SJSA1 (cell line): ENCODE data around the gene EDA. TPM values are rescaled to one million over a fixed set of nuclear protein-coding genes. Genes with fewer than 3 reads are reported as not detected.
A peak's percentile ranks its signal among the peaks of the same experiment; 100 is the strongest.

Source experiments
- DNase-seq, 2 experiments: peaks; one replicate each; pipeline ENCODE4 v3.0.0-alpha.2; 2015 to 2020; ENCODE audit warnings: low spot score in 2 of 2, low read depth in 1 of 2
- H3K27ac ChIP-seq: fragments of 250-450 bp; sonication (Bioruptor Pico); 2 replicates; pipeline ENCODE4 v1.5.1; 2020; ENCODE audit warnings: mild to moderate bottlenecking, moderate library complexity
- H3K27me3 ChIP-seq: fragments of 250-450 bp; sonication (Bioruptor Pico); replicated peaks from 2 replicates; pipeline ENCODE4 v1.5.1; 2020; ENCODE audit warnings: mild to moderate bottlenecking, moderate library complexity
- H3K36me3 ChIP-seq: fragments of 250-450 bp; sonication (Bioruptor Pico); 2 replicates; pipeline ENCODE4 v1.5.1; 2020; ENCODE audit warnings: mild to moderate bottlenecking
- H3K4me1 ChIP-seq: fragments of 250-450 bp; sonication (Bioruptor Pico); replicated peaks from 2 replicates; pipeline ENCODE4 v1.6.1; 2021; ENCODE audit warnings: mild to moderate bottlenecking
- H3K4me3 ChIP-seq: fragments of 250-450 bp; sonication (Bioruptor Pico); 2 replicates; pipeline ENCODE4 v1.5.1; 2020; ENCODE audit warnings: mild to moderate bottlenecking
- H3K9me3 ChIP-seq: fragments of 250-450 bp; sonication (Bioruptor Pico); replicated peaks from 2 replicates; pipeline ENCODE4 v1.5.1; 2020; ENCODE audit warnings: mild to moderate bottlenecking
- total RNA-seq: library from RNA; depleted of rRNA; stranded (reverse); fragments of >200 nt; shearing (Covaris generic); gene quantifications from 2 replicates; pipeline ENCODE4 v1.2.3, GENCODE V29; 2014; rRNA removed

EDA gene
- total RNA-seq: not detected in 2 replicates

- Histone ChIP-seq H3K27ac (no peak within 1 kb of the TSS), H3K4me1 (no peaks in the 10 kb centered on the region), H3K4me3 (no peak within 1 kb of the TSS; the same call in 1 of the 2 replicates), H3K36me3 (no peaks in the 10 kb centered on the region), H3K27me3 (peaks cover 12% of the 10 kb centered on the region; the same call in 1 of the 2 replicates), H3K9me3 (no peaks in the 10 kb centered on the region)
- DNase-seq: peak; percentile 16 to 47
Measured at GRCh38 chrX:69615779-69616456, at the start of gene EDA. TSS of gene EDA (plus strand) at chrX:69616113.

- H3K27me3 ChIP-seq: no peaks in the 10 kb centered on the region
- no peak overlapping the region for H3K4me3 ChIP-seq
- no peak for DNase-seq
- no peak overlapping the region for H3K27ac ChIP-seq
- no peaks in the 10 kb centered on the region for H3K9me3 ChIP-seq
- no peaks in the 10 kb centered on the region for H3K4me1 ChIP-seq
- no peaks in the 10 kb centered on the region for H3K36me3 ChIP-seq
Measured at GRCh38 chrX:69568828-69569227, 47.1 kb upstream of the EDA start.

DNA sequence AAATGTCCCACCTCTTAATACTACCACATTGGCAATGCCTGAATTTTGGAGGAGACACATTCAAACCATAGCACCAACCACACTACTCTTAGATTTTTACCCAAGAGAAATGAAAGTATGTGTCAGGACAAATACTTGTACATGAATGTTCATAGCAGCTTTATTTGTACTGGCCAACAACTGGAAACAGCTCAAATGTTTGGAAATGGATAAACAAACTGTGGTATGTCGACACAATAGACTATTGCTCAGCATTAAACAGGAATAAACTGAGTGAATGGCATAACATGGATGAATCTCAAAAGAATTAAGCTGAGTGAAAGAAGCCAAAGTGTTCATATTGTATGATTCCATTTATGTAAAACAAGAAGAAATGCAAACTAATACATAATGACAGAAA is 18.5 kb upstream of the EDA start:
- H3K9me3 ChIP-seq: no peaks in the 10 kb centered on the region
- no peak for DNase-seq
- no peaks in the 10 kb centered on the region for H3K27me3 ChIP-seq
- H3K4me1 ChIP-seq: no peaks in the 10 kb centered on the region
- H3K27ac ChIP-seq: no peak overlapping the region
- H3K4me3 ChIP-seq: no peak overlapping the region
- no peaks in the 10 kb centered on the region for H3K36me3 ChIP-seq

GRCh38 chrX:69600182-69600581 is 15.7 kb upstream of the EDA start:
- H3K9me3 ChIP-seq: no peaks in the 10 kb centered on the region
- no peak overlapping the region for H3K27ac ChIP-seq
- no peak for DNase-seq
- no peaks in the 10 kb centered on the region for H3K4me1 ChIP-seq
- H3K4me3 ChIP-seq: no peak overlapping the region
- H3K27me3 ChIP-seq: no peaks in the 10 kb centered on the region
- no peaks in the 10 kb centered on the region for H3K36me3 ChIP-seq

DNA sequence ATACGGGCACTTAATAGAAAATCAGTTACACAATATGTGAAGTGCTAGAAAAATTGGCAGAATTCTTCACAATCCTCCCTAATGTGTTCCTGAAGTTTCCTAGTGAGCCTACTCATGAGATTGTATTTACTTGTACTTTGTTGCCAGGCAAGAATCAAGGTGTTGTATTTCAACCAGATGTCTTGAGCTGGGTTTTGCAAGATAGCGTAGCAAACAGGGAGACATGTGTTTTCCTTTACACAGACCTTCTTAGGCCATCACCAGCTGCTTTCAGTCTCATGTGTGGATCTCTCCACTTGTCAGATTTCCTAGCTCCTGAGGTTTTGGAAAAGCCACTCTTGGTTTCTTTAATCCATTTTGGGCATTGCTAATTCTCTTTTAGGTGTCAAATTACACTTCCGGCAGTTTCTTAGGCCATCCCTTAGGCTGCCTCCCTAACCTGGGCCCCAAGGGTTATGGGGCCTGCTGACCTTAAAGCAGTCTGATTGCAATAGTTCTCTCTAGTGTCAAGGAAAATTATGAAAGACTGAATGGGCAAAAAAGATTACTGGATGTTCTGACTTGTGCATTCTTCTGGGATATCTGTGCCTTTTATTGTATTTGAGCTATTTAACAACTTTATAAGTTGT is 12.2 kb upstream of the EDA start:
- Histone ChIP-seq H3K4me3 (no peak overlapping the region), H3K9me3 (no peaks in the 10 kb centered on the region), H3K27me3 (no peaks in the 10 kb centered on the region), H3K4me1 (no peaks in the 10 kb centered on the region), H3K27ac (no peak overlapping the region), H3K36me3 (no peaks in the 10 kb centered on the region)
- no peak for DNase-seq

GRCh38 chrX:69605521-69605920 is 10.4 kb upstream of the EDA start:
- H3K27me3 ChIP-seq: no peaks in the 10 kb centered on the region
- no peak for DNase-seq

GRCh38 chrX:69607616-69608015 is 8.3 kb upstream of the EDA start:
- no peaks in the 10 kb centered on the region for H3K36me3 ChIP-seq
- H3K4me3 ChIP-seq: no peak overlapping the region
- H3K27me3 ChIP-seq: no peaks in the 10 kb centered on the region
- H3K9me3 ChIP-seq: no peaks in the 10 kb centered on the region
- H3K27ac ChIP-seq: no peak overlapping the region
- no peak for DNase-seq
- H3K4me1 ChIP-seq: no peaks in the 10 kb centered on the region

More at GRCh38 chrX:69605521-69605920, 10.4 kb upstream of the EDA start:
- no peaks in the 10 kb centered on the region for H3K4me1 ChIP-seq
- no peaks in the 10 kb centered on the region for H3K9me3 ChIP-seq
- H3K36me3 ChIP-seq: no peaks in the 10 kb centered on the region
- H3K4me3 ChIP-seq: no peak overlapping the region
- H3K27ac ChIP-seq: no peak overlapping the region

DNA sequence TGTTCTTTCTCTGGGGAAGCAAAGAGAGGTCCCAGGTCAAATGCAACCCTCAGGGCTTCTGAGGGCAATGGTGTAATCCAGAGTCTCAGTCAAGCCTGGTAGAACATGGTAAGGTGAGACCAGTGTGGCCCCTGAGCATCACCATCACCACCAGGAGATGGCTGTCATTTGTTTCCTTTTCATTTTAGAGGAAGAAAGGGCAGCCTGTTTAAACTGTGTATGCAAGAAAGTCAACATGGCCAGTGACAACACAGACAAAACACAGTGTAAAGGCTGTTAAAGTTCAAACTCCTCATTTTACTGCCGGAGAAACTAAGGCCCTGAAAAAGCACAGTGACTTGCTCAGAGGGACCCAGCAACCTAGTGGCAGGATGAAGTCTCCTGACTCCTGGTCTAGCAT is 2.0 kb upstream of the EDA start:
- H3K27ac ChIP-seq: no peak overlapping the region
- H3K9me3 ChIP-seq: no peaks in the 10 kb centered on the region
- no peaks in the 10 kb centered on the region for H3K4me1 ChIP-seq
- H3K27me3 ChIP-seq: peaks cover 12% of the 10 kb centered on the region; the same call in 1 of the 2 replicates
- no peaks in the 10 kb centered on the region for H3K36me3 ChIP-seq
- no peak for DNase-seq
- no peak overlapping the region for H3K4me3 ChIP-seq

- no peak for DNase-seq
- Histone ChIP-seq H3K4me1 (no peaks in the 10 kb centered on the region), H3K27ac (no peak overlapping the region), H3K27me3 (peaks cover 12% of the 10 kb centered on the region; the same call in 1 of the 2 replicates), H3K9me3 (no peaks in the 10 kb centered on the region), H3K36me3 (no peaks in the 10 kb centered on the region), H3K4me3 (no peak overlapping the region)
Measured at GRCh38 chrX:69614886-69615285, 1.0 kb upstream of the EDA start.

GRCh38 chrX:69615342-69615741 is 571 bp upstream of the EDA start:
- DNase-seq: no peak
- no peak overlapping the region for H3K27ac ChIP-seq
- no peaks in the 10 kb centered on the region for H3K4me1 ChIP-seq
- H3K4me3 ChIP-seq: no peak overlapping the region
- H3K9me3 ChIP-seq: no peaks in the 10 kb centered on the region
- peaks cover 12% of the 10 kb centered on the region; the same call in 1 of the 2 replicates for H3K27me3 ChIP-seq
- no peaks in the 10 kb centered on the region for H3K36me3 ChIP-seq

DNA sequence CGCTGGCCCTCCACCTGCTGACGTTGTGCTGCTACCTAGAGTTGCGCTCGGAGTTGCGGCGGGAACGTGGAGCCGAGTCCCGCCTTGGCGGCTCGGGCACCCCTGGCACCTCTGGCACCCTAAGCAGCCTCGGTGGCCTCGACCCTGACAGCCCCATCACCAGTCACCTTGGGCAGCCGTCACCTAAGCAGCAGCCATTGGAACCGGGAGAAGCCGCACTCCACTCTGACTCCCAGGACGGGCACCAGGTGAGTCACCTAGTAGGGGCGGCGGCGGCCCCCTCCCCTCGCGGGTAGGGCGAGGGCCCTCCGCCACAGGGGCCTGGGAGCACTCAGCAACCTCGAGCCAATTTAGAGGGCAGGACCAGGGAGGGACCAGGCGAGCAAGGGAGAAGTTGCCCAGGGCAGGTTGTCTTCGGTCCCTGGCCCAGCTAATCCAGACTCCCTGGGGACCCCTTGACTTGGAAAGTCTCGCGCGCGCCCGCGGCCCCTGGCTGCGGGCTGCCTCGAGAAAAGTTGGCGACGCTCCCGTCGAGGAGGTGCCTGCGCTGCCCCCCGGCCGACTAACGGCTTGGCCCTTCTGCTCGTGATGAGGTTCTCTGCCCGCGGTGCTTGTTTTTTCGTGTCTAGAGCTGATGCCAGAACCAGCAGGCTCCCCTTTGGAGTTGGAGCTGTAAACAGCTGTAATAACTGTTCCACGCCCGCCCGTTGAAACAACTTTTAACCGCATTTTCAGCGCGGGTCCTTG is 717 bp downstream of the EDA start:
- no peak overlapping the region for H3K4me3 ChIP-seq
- DNase-seq: no peak
- no peaks in the 10 kb centered on the region for H3K36me3 ChIP-seq
- H3K4me1 ChIP-seq: no peaks in the 10 kb centered on the region
- H3K9me3 ChIP-seq: no peaks in the 10 kb centered on the region
- peaks cover 12% of the 10 kb centered on the region; the same call in 1 of the 2 replicates for H3K27me3 ChIP-seq
- H3K27ac ChIP-seq: no peak overlapping the region

- no peak overlapping the region for H3K27ac ChIP-seq
- no peaks in the 10 kb centered on the region for H3K4me1 ChIP-seq
- H3K36me3 ChIP-seq: no peaks in the 10 kb centered on the region
- peaks cover 12% of the 10 kb centered on the region; the same call in 1 of the 2 replicates for H3K27me3 ChIP-seq
- H3K4me3 ChIP-seq: no peak overlapping the region
- no peaks in the 10 kb centered on the region for H3K9me3 ChIP-seq
- no peak for DNase-seq
Measured at GRCh38 chrX:69618803-69619202, 2.9 kb downstream of the EDA start.

DNA sequence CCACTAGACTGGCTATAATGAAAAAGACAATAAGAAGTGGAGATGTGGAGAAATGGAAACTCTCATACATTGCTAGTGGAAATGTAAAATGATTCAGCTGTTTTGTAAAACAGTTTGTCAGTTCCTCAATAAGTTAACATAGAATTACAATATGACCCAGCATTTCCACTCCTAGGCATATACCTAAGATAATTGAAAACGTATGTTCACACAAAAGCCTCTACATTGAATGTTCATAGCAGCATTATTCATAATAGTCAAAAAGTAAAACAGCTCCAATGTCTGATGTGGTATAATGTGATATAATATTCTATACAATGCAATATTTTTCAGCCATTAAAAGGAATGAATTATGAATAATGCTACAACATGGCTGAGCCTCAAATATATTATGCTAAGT is 10.2 kb downstream of the EDA start:
- DNase-seq: no peak
- no peaks in the 10 kb centered on the region for H3K4me1 ChIP-seq
- H3K36me3 ChIP-seq: no peaks in the 10 kb centered on the region
- no peaks in the 10 kb centered on the region for H3K9me3 ChIP-seq
- no peak overlapping the region for H3K27ac ChIP-seq
- no peaks in the 10 kb centered on the region for H3K27me3 ChIP-seq
- H3K4me3 ChIP-seq: no peak overlapping the region

DNA sequence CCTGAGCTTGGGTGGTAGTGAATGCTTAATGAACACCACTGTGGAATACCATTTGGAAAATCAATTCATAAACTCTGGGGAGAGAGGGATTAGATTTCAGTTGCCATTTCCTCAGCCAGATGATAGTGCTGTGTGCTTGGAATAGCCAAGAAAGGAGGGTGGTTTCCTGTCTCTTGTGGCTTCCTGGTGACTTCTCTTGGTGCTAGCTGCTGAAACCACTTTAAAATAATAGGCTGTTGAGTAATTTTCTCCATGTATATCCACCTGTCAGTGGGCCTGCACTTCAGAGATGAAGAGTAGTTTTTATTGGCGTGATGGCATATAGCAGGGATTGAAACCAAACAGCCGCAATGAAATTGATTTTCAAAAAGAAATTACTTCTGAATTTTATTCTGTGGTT is 11.8 kb downstream of the EDA start:
- H3K27ac ChIP-seq: no peak overlapping the region
- no peak overlapping the region for H3K4me3 ChIP-seq
- no peaks in the 10 kb centered on the region for H3K27me3 ChIP-seq
- H3K36me3 ChIP-seq: no peaks in the 10 kb centered on the region
- no peaks in the 10 kb centered on the region for H3K4me1 ChIP-seq
- no peak for DNase-seq
- no peaks in the 10 kb centered on the region for H3K9me3 ChIP-seq
